HG02798 (cell line): ENCODE data around the gene CCDC187.
"Not testable (repeated sequence)": the region's sequence is repeated elsewhere in the genome, so short reads cannot be mapped to it uniquely, and the experiment has no call there.

Source experiments
- ATAC-seq: cut with Tn5 transposase; IDR thresholded peaks from one replicate; pipeline ENCODE4 v1.9.1; 2021; ENCODE audit warnings: mild to moderate bottlenecking; ENCODE audit not compliant: unreplicated experiment, poor library complexity

The CCDC187 gene

GRCh38 chr9:136246849-136247550 is 56.9 kb downstream of the CCDC187 start:
- ATAC-seq = no peak

GRCh38 chr9:136245219-136246150 is 58.4 kb downstream of the CCDC187 start, which contains the start of gene QSOX2:
TSS of gene QSOX2 (minus strand) at chr9:136245812. CDS start at chr9:136245803, 9 bp downstream.
- peak; percentile 74 for ATAC-seq

- no peak for ATAC-seq
Observed at GRCh38 chr9:136244969-136245218, 59.0 kb downstream of the CCDC187 start.

GRCh38 chr9:136244122-136244968 is 59.5 kb downstream of the CCDC187 start:
- no peak for ATAC-seq

- ATAC-seq = no peak
Observed at GRCh38 chr9:136243631-136244030, 60.3 kb downstream of the CCDC187 start.

- no peak for ATAC-seq
Observed at GRCh38 chr9:136242918-136243525, 60.9 kb downstream of the CCDC187 start.

GRCh38 chr9:136242248-136242647 is 61.6 kb downstream of the CCDC187 start:
- ATAC-seq = no peak

- ATAC-seq = no peak
Observed at GRCh38 chr9:136241542-136241941, 62.4 kb downstream of the CCDC187 start.

- ATAC-seq = no peak
Observed at GRCh38 chr9:136240941-136241340, 63.0 kb downstream of the CCDC187 start.

GRCh38 chr9:136239983-136240330 is 63.9 kb downstream of the CCDC187 start:
- ATAC-seq = peak; percentile 23

GRCh38 chr9:136239135-136239982 is 64.5 kb downstream of the CCDC187 start:
- no peak for ATAC-seq

GRCh38 chr9:136238342-136238732 is 65.6 kb downstream of the CCDC187 start:
- ATAC-seq = no peak

GRCh38 chr9:136237486-136238341 is 66.2 kb downstream of the CCDC187 start:
- no peak for ATAC-seq

- ATAC-seq = not testable (repeated sequence)
Observed at GRCh38 chr9:136236471-136237410, 67.2 kb downstream of the CCDC187 start.

- no peak for ATAC-seq
Observed at GRCh38 chr9:136235709-136236455, 68.0 kb downstream of the CCDC187 start.

- ATAC-seq = no peak
Observed at GRCh38 chr9:136235171-136235570, 68.7 kb downstream of the CCDC187 start.

- no peak for ATAC-seq
Observed at GRCh38 chr9:136234597-136234996, 69.3 kb downstream of the CCDC187 start.
